HT1080 (cell line): Measurements from ENCODE around the gene MOXD1. TPM values are rescaled to one million over a fixed set of nuclear protein-coding genes. Genes with fewer than 3 reads are reported as not detected.
"Not testable (repeated sequence)": the region's sequence is repeated elsewhere in the genome, so short reads cannot be mapped to it uniquely, and the experiment has no call there.

Experiments
- DNase-seq: peaks from one replicate; pipeline ENCODE4 v3.0.0-alpha.2; 2015; ENCODE audit warnings: low read depth
- total RNA-seq: library from RNA; depleted of rRNA; stranded (reverse); fragments of >200 nt; shearing (Covaris generic); gene quantifications from 2 replicates; pipeline ENCODE4 v1.2.3, GENCODE V29; 2014

Gene MOXD1
- total RNA-seq, 1 experiment from 2014 or later, result 6.1 TPM

DNA sequence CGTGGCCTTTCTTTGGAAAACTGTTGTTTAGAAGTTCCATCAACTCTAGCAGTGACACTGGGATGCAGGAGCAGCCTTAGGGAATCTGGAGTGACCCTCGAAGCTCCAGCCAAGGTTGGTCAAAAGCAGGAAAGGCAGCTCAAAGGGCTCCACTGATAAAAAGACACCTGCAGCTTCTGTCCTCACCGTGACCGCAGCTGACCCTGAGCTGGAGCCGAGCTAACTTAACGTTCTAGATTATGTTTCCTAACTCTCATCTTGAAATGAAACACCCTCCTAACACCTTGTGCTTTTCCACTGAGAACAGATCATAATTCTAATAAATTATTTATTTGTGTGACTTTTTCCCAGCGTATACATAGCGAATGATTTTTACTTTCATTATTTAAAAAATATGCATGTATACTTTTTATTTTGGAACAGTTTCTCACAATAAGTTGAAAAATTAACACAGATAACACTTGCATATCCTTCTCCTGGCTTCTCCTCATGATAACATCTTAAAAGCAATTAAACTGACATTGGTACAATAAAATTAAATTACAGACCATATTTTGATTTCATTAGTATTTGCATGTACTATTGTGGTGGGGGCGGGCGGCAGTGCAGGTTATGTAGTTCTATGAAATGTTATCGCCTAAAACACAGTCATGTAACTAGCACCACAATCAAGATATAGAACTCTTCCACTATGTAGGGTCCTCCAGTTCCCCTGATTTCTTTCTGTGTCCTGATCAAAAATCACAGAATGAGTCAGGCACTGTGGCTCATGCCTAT lies 116.1 kb downstream of the MOXD1 start:
- DNase-seq, result no peak

DNA sequence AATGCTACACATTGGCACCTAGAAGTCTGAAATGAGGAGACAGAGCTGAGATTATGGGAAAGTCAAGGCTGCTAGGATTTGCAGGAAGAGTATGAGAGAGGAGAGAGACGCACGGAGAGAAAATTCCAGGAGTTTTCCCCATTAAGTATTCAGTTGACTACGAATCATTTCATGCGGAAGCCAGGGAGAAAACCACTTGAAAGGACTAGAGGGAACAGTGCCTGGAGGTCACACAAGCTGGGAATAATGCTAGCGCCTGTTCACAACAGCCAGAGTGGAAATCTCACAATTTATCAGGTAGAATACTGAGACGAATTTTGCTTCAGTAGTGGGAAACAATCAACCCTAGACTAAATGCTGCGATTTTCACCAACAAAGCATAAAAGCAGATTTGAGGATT lies 118.6 kb downstream of the MOXD1 start:
- DNase-seq, result no peak

DNA sequence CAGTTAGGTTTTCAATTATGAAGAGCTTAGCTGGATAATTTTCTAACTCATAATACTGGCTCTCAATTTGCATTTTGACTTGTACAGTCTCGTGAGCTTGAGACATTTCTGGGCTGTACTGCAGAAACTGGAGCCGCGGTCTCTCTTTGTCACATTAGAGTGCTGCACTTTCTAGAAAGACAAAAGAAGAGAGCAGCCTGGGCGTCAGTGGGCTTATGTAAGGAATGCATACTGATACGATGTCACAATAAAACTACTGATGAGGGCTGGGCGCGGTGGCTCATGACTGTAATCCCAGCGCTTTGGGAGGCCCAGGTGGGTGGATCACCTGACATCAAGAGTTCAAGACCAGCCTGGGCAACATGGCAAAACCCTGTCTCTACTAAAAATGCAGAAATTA lies 120.8 kb downstream of the MOXD1 start:
- DNase-seq, result no peak

DNA sequence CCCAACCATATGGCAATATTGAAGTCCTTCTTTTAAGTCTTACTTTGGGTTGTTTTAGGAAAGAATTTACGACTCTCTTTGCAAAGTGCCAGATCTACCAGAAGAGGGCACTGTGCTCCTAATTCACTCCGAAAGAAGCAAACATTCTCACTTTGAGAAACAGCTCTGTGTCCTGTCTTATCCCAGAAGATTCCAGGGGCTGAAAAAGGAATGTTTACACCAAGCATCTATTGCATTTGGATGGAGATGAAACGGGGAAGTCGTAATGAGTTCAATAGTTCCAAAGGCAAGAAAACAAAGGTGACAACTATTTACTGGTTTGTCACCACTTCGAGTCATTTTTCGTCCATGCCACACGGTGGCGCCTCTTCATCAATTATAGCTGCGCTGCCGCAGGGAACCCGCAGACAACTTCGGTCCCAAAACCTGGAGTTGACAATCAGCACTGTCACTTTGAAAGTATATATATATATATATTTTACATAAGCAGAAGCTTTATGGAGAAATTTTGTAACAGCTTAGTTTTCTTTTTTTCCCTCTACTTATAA lies 121.6 kb downstream of the MOXD1 start:
- DNase-seq, result peak; percentile 62

DNA sequence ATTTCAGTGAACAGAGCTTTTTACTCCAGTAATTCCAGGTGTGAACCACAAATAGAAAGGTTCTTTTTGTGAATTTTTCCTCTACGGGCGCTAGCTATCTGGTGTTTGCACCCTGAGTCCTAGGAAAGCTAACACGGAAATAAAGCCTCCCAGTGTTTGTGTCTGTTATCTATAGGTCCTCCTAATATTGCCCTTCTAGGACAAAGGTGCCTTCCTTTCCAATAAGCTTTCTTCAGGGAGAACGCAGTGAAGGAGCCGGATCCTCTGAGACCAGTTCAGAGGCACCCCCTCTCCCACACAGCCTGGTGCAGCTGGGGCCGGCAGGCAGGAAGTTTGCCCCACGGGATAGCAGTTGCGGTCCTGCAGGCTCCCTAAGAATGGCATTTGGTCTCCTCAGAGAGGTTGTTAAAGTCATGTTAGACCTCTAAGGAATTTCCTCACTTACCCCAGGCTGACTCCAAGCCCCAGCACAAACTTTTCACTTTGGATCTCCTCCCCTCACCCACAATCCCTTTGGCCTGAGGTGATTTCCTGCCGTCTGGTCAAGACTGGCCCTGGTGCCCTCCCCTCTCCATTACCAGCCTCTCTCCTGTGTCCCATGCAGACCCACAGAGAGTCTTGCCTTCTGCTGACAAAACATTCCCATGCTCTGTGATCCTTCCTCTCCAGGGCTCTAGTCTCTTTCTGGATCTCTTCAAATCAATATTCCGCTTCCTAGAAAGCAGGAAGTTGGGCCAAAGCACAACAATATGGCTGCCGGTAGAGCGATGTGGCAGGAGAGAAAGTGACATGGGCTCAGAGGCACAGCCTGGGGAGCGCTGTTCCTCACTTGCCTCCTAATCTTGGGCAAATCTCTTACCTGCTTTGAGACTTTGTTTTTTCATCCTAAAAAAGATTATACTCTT lies 126.0 kb downstream of the MOXD1 start:
- no peak for DNase-seq

DNA sequence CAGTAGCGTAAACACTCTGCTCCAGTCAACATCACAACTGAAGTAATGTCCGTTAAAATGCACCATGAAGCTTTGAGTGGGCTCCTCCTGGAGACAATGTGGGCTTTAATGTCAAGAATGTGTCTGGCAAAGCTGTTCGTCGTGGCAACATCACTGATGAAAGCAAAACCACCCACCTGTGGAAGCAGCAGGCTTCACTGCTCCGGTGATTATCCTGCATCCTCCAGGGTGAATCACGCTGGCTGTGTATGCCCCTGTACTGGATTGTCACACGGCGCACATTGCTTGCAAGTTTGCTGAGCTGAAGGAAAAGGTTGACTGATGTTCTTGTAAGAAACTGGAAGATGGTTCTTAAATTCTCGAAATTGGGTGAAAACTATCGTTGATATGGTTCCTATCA lies 128.5 kb downstream of the MOXD1 start:
- DNase-seq, result no peak

DNA sequence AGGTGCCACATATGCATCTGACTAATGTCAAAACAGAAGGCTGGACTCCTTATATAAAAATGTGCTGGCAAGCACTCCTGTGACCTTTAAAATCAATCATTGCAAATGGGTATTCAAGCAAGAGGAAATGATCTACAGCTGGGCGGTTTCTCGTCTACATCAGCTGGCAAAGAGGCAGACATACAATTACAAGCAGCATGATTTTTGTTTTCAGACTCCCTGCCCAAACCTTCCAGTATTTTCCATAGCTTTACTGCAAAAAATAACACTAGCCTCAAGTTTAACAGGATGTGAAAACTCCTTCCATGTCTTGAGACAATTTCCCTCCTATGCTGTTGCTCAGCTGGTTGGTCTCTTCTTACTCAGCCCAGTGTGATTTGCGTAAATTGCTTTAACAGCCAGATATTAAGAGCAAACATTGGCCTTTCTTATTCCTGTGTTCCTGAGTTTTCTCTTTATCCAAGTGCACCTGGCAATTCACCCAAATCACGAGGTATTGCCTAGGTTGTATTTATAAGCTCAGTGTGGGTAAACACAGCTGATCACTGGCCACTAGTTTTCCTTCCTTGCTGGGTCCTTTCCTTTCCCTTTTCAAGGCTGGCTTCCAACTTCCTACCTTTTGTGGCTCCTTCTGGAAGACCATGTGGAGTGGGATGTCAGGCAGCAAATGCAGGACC lies 130.4 kb downstream of the MOXD1 start:
- DNase-seq, result no peak

DNA sequence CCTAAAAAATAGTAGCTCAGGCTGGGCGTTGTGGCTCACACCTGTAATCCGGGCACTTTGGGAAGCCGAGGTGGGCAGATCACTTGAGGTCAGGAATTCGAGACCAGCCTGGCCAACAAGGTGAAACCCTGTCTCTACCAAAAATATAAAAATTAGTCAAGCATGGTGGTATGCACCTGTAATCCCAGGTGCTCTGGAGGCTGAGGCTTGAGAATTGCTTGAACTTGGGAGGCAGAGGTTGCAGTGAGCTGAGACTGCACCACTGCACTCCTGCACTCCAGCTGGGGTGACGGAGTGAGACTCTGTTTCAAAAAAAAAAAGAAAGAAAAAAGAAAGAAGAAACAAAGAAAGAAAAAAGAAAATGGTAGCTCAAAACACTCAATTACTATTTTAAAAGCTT lies 132.6 kb downstream of the MOXD1 start:
- not testable (repeated sequence) for DNase-seq

DNA sequence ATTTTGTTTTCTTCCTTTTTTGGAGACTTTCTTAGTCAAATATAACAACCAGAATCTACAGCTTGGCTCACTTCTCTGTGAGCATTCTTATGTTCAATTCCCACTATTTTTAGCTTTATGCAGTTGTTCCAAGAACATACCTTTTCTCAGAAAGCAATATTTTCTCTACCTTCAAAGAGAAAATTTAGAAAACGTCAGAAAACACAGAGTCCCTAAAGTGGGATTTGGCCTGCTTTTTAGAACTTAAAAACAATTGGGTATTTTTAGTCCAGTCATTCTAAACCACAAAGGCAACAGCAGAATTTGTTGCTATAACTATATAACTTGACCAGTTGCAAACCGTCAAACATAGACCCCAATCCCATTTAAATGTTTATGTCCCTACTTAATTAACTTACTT lies 133.1 kb downstream of the MOXD1 start:
- DNase-seq, result no peak

DNA sequence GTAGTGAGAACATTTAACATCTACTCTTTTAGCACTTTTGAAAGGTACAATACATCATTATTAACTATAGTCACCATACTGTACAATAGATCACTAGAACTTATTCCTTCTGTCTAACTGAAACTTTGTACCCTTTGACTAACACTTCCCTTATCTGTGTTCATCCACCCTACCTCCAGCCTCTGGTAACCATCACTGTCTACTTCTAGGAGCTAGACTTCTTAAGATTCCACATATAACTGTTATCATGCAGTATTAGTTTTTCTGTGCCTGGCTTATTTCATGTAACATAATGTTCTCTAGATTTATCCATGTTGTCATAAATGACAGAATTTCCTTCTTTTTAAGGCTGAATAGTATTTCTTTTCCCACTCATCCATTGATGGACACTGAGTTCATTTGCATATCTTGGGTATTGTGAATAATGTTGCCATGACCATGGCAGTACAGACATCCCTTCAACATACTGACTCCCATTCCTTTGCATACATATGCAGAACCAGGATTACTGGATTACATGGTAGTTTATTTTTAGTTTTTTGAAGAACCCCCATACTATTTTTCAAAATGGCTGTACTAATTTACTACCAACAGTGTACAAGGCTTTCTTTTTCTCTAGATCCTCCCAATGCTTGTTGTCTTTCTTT lies 135.7 kb downstream of the MOXD1 start:
- DNase-seq, result no peak

DNA sequence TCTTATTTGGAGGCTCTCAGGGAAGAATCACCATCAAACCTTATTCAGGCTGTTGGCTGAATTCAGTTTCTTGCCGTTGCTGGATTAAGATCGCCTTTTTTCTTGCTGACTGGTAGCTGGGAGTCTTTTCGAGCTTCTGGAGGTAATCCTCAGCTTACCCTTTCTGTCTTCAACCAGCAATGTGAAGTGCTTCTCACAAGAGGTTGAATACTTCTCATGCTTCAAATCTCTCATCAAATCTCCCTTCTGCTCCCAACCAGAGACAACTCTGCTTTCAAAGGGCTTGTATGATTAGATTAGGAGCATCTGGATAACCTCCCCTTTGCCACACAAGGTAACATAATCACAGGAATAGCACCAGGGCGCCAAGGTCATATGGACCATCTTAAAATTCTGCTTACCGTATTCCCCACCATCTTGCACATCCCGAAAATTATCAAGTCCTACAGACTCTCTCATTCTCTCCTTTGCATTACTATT lies 137.2 kb downstream of the MOXD1 start:
- DNase-seq, result no peak

DNA sequence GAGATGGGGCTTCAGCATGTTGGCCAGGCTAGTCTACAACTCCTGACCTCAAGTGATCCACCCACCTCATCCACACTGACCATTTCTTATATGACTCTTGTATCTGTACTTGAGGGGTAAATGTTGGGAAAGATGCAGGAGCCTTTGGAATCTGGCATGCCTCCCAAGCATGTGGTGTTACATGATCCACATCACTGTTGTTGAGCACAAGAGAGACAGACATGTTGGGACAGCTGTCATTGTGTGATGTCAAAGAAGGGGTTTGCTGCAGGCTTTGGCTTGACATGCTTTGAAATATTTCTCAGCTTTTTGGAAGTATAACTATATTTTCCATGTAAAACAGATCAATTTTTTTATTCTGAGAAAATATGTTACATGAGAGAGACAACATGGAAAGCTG lies 139.9 kb downstream of the MOXD1 start:
- no peak for DNase-seq

DNA sequence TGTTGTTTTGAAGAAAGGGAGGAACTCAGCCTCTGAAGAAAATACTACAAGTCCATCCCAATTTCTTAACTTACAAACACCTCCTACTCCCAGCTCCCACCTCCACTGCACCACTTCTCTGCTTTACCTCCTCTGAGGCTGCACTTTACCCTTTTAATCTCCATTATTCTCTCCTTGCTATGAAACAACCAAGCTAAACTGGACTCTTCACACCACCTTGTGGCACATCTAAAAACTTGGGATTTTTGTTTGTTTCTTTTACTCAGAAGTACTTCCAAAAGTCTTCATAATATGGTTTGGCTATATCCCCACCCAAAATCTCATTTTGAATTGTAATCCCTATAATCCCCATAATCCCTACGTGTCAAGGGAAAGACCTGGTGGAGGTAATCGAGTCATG lies 142.2 kb downstream of the MOXD1 start:
- DNase-seq, result peak; percentile 21

DNA sequence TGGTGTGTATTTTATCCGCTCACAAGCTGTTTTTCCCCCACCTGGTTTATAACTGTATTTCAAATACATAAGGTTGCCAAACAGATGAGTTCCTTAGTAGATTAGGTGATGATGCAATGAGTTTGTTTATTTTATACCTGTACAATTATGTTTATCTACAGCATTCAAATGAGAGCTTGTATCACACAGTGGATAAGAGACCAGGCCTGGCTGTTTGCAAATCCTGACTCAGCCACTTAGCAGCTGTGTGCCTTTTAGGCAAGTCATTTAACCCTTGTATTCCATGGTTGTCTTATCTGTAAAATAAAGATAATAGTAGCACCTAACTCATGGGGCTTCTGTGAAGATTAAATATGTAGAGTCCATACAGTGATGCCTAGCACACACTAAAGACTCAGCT lies 143.7 kb downstream of the MOXD1 start:
- no peak for DNase-seq

DNA sequence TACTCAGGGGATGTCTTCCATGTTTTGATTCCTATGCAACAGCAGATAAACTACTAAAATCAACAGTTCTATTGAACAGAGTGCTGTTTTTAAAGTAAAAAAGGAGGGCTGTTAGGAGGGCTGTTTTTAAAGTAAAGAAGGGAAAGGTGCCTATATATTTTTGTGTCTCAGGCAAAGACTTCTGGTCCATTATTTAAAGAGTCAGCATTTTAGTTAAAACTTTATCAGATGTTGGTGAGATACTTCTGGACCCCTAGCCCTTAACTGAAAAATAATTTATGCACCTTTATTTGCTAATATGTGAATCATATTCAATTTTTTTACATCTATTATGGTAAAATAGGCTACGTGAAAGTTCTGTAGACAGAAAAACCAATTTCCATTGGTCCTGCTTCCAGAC lies 144.8 kb downstream of the MOXD1 start:
- no peak for DNase-seq

DNA sequence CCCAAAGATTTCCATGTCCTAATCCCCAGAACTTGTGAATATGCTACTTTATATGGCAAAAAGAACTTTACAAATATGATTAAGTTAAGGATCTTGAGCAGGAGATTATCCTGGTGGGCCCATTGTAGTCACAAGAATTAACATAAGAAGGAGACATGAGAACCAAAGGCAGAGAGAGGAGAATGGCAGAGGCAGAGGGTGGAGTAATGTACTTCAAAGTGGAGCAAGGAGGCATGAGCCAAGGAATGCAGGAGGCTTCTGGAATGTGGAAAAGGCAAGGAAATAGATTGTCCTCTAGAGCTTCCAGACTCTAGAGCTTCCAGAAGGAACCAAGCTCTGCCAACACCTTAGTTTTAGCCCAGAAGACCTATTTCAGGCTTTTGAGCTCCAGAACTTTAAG lies 147.4 kb downstream of the MOXD1 start:
- DNase-seq, result no peak

DNA sequence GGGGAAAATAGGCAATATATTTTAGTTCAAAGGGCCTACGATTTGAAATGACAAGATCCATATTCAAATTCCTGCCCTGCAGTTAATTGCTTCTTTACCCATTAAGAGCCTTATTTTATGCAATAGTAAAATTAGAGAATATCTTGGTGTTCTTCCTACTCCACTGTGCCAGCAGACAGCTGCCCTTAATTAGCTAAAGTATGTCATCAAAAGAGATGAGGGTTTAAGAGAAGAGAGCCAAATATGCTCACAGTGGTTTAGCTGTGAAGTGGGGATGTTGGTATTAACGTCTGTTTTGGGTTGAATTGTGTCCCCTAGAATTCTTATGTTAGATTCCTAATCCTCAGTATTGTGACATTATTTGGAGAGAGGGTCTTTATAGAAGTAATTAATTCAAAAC lies 148.1 kb downstream of the MOXD1 start:
- DNase-seq, result no peak

DNA sequence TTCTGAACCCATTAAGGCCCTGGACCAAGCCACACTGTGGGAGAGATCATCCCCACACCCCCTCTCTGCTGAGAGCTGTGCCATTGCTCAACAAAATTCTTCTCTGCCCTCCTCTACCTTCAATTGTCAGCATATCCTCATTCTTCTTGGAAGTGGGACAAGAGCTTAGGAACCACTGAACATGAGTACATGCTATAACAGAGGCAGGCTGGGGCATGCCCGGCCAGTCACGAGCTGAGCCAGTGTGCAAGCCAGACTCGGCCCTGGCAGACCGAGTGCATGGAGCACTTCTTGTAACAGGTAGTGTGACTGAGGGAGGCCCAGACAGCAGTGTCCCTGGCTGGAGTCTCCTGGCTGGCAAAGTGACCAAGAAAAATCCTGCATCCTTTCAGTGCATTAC lies 149.2 kb downstream of the MOXD1 start:
- no peak for DNase-seq

DNA sequence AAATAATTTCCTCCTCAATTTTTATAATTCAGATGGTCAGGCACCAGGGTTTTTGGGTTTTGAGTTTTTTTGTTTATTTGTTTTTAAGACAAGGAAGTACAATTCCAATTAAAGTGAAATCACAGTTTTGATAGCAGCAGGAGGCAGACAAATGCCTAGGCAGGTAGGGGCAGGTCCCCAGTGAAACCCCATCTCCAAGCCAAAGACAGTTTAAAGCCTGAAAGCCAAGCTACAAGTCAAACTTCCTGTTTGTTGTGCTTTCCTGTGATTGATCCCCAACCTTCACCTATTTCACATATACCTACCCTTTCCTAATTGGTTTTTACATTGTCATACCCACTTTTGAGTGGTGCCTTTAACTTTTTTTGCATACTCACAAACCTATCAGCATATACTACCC lies 149.6 kb downstream of the MOXD1 start:
- DNase-seq, result no peak

DNA sequence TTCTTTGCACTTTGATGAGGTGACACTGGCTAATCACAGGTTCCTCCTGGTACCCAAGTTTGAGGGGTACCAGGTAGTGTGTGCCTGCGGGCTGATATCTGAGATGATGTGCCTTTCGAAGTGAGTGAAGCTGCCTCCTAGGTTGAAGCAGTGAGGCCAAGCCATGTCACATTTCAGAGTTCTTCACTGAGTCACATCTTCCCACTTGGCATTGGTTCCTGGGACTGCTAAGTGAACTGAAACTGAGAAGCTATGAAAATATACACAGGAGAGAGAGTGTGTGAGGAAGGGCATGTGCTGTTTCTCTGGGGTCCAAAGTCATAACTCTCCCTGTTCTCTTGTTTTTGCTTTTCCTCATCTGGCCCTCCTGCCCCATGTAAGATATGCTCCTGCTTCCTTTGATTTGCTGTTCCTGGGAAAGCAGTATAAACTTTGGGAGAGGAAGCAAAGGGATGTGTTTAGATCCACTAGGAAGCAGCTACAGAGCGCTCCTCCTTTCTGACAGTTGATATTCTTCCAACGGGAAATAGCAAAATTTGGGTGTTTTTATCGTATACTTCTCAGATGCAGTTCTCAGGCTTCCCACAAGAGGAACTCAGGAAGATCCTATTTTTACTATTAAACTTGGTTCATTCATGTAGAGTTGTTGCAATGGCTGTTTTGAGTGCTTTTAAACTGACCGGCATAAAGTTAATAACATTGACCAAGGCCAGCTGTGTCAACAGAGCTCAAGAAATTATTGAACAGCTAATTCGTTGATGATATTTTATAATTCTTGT lies 153.7 kb downstream of the MOXD1 start:
- no peak for DNase-seq
